HG03432 (cell line): ENCODE results near the gene GUCA2B.

Source experiments
- ATAC-seq: cut with Tn5 transposase; IDR thresholded peaks from one replicate; pipeline ENCODE4 v1.9.1; 2021; ENCODE audit warnings: mild to moderate bottlenecking, moderate library complexity; ENCODE audit not compliant: unreplicated experiment

Gene GUCA2B

GRCh38 chr1:42152907-42153600 lies at the start of gene GUCA2B:
TSS of gene GUCA2B (plus strand) at chr1:42153410. CDS start at chr1:42153451, 41 bp downstream.
- ATAC-seq = no peak

GRCh38 chr1:42105025-42105424 lies 48.2 kb upstream of the GUCA2B start:
- no peak for ATAC-seq

- no peak for ATAC-seq
Measured at GRCh38 chr1:42108309-42108708, 44.9 kb upstream of the GUCA2B start.

GRCh38 chr1:42109600-42109999 lies 43.6 kb upstream of the GUCA2B start:
- ATAC-seq = no peak

GRCh38 chr1:42114229-42114628 lies 39.0 kb upstream of the GUCA2B start:
- ATAC-seq = no peak

- ATAC-seq = no peak
Measured at GRCh38 chr1:42117214-42117613, 36.0 kb upstream of the GUCA2B start.

GRCh38 chr1:42118125-42118524 lies 35.1 kb upstream of the GUCA2B start:
- ATAC-seq = no peak

GRCh38 chr1:42122408-42122807 lies 30.8 kb upstream of the GUCA2B start:
- no peak for ATAC-seq

- no peak for ATAC-seq
Measured at GRCh38 chr1:42125552-42125951, 27.7 kb upstream of the GUCA2B start.

- ATAC-seq = no peak
Measured at GRCh38 chr1:42127767-42128166, 25.4 kb upstream of the GUCA2B start.

GRCh38 chr1:42128499-42128898 lies 24.7 kb upstream of the GUCA2B start:
- no peak for ATAC-seq

GRCh38 chr1:42128964-42129363 lies 24.2 kb upstream of the GUCA2B start:
- no peak for ATAC-seq

GRCh38 chr1:42130061-42130660 lies 23.0 kb upstream of the GUCA2B start:
- ATAC-seq = no peak

GRCh38 chr1:42133390-42133789 lies 19.8 kb upstream of the GUCA2B start:
- ATAC-seq = no peak

- no peak for ATAC-seq
Measured at GRCh38 chr1:42133809-42134526, 19.2 kb upstream of the GUCA2B start.

- no peak for ATAC-seq
Measured at GRCh38 chr1:42135426-42135825, 17.8 kb upstream of the GUCA2B start.

- ATAC-seq = no peak
Measured at GRCh38 chr1:42136466-42136865, 16.7 kb upstream of the GUCA2B start.

GRCh38 chr1:42137766-42138165 lies 15.4 kb upstream of the GUCA2B start:
- ATAC-seq = no peak

GRCh38 chr1:42138586-42138985 lies 14.6 kb upstream of the GUCA2B start:
- no peak for ATAC-seq

- no peak for ATAC-seq
Measured at GRCh38 chr1:42139444-42139843, 13.8 kb upstream of the GUCA2B start.

- ATAC-seq = no peak
Measured at GRCh38 chr1:42140191-42140590, 13.0 kb upstream of the GUCA2B start.

GRCh38 chr1:42141978-42142377 lies 11.2 kb upstream of the GUCA2B start:
- ATAC-seq = no peak
